K562 (cell line): ENCODE results near the gene USP20. TPM values are rescaled to one million over a fixed set of nuclear protein-coding genes. Genes with fewer than 3 reads are reported as not detected.
A peak's percentile ranks its signal among the peaks of the same experiment; 100 is the strongest.

Experiments used
- BACH1 ChIP-seq: fragments of 200-800 bp; sonication (Bioruptor generic); IDR thresholded peaks from 2 replicates; pipeline ENCODE4 v1.6.1; 2016; ENCODE audit warnings: missing genetic modification characterization, missing compliant biosample characterization
- BCOR ChIP-seq: fragments of 450-650 bp; IDR thresholded peaks from 2 replicates; pipeline ENCODE4 v1.6.1; 2016
- BRCA1 ChIP-seq, 2 experiments: fragments of 450-650 bp in 1 of 2; sonication (generic) in 1 of 2; formaldehyde crosslinking in 1 of 2; IDR thresholded peaks; 2 replicates each; pipeline versions ENCODE4 v1.5.0 to v1.6.1; 2017 to 2020; ENCODE audit warnings: mild to moderate bottlenecking in 1 of 2, missing genetic modification reagents in 1 of 2
- EGR1 ChIP-seq: fragments of 450-650 bp; conservative IDR thresholded peaks from 2 replicates; pipeline ENCODE4 v1.6.1; 2017; ENCODE audit warnings: mild to moderate bottlenecking
- MAFF ChIP-seq: IDR thresholded peaks from 2 replicates; pipeline ENCODE4 v1.6.1; 2012; ENCODE audit warnings: low read length, improper control_type of control experiment
- NCOA2 ChIP-seq, 2 experiments: fragments of 450-650 bp; IDR thresholded peaks; 2 replicates each; pipeline ENCODE4 v1.6.1; 2018; ENCODE audit warnings: mild to moderate bottlenecking in 2 of 2, moderate library complexity in 1 of 2; ENCODE audit not compliant: partially characterized antibody in 2 of 2
- RBM15 ChIP-seq: fragments of 200-400 bp; formaldehyde crosslinking; IDR thresholded peaks from 2 replicates; pipeline ENCODE4 v1.6.1; 2018; ENCODE audit warnings: mild to moderate bottlenecking, low read length, moderate library complexity; ENCODE audit not compliant: insufficient read depth
- RFX1 ChIP-seq: fragments of 450-650 bp; IDR thresholded peaks from 2 replicates; pipeline ENCODE4 v1.6.1; 2016; ENCODE audit warnings: mild to moderate bottlenecking, moderate library complexity
- RUNX1 ChIP-seq: sonication (generic); IDR thresholded peaks from 2 replicates; pipeline ENCODE4 v1.6.1; 2016; ENCODE audit warnings: antibody characterized with exemption, low read depth
- SMAD4 ChIP-seq: fragments of 250-450 bp; sonication (Bioruptor Pico); conservative IDR thresholded peaks from 2 replicates; pipeline ENCODE4 v1.8.0; 2021; ENCODE audit warnings: inconsistent platforms, mild to moderate bottlenecking, moderate library complexity
- TFAM ChIP-seq: fragments of 250-450 bp; sonication (Bioruptor Pico); conservative IDR thresholded peaks from 2 replicates; pipeline ENCODE4 v1.5.0; 2021; ENCODE audit warnings: mild to moderate bottlenecking, moderate library complexity
- ZBTB5 ChIP-seq: fragments of 450-650 bp; IDR thresholded peaks from 2 replicates; pipeline ENCODE4 v1.6.1; 2017; ENCODE audit warnings: antibody characterized with exemption
- ZNF175 ChIP-seq: fragments of 200-800 bp; sonication (Bioruptor generic); IDR thresholded peaks from 2 replicates; pipeline ENCODE4 v1.6.1; 2016; ENCODE audit warnings: low read depth, mild to moderate bottlenecking, missing genetic modification characterization, missing compliant biosample characterization
- ZNF668 ChIP-seq: fragments of 250-450 bp; sonication (Bioruptor Pico); IDR thresholded peaks from 2 replicates; pipeline ENCODE4 v1.8.0; 2022; ENCODE audit warnings: mild to moderate bottlenecking, inconsistent platforms
- ZNF695 ChIP-seq: fragments of 450-650 bp; formaldehyde crosslinking; IDR thresholded peaks from 2 replicates; pipeline ENCODE4 v1.4.0; 2020; ENCODE audit warnings: mild to moderate bottlenecking, moderate library complexity
- polyA plus RNA-seq, 8 experiments: library from polyadenylated mRNA; depleted of rRNA in 4 of 8; stranded (reverse) in 5 of 8; unstranded in 3 of 8; fragments of >200 nt; fragmentation: Nextera tagmentation in 2 of 8; fragmentation: Illumina TruSeq in 1 of 8; extraction: Ambion mirVana in 2 of 8; extraction: Trizol in 1 of 8; gene quantifications; 2 replicates each; pipeline versions ENCODE4 v1.2.1 to v1.2.3, GENCODE V29; 2011 to 2014; ENCODE audit warnings: inconsistent platforms in 1 of 8, missing spikeins in 1 of 8
- total RNA-seq, 7 experiments: library from RNA; depleted of rRNA in 6 of 7; stranded (reverse); fragments of >200 nt in 6 of 7; fragmentation: Illumina TruSeq in 2 of 7; extraction: Trizol in 2 of 7; gene quantifications; 2 replicates each; pipeline versions ENCODE4 v1.2.1 to v1.2.3, GENCODE V29; 2011 to 2021; ENCODE audit warnings: low replicate concordance in 1 of 7
- TF ChIP-seq, protein P1 (sequence below): sonication (generic); formaldehyde crosslinking; IDR thresholded peaks from 2 replicates; pipeline ENCODE4 v1.8.0; 2022; ENCODE audit warnings: mild to moderate bottlenecking, missing genetic modification reagents
- TF ChIP-seq, protein P2 (sequence below): fragments of 450-650 bp; formaldehyde crosslinking; IDR thresholded peaks from 2 replicates; pipeline ENCODE4 v1.4.0; 2022; ENCODE audit warnings: missing genetic modification characterization
- TF ChIP-seq, protein P3 (sequence below): fragments of 250-450 bp; sonication (Bioruptor Pico); IDR thresholded peaks from 2 replicates; pipeline ENCODE4 v1.8.0; 2022; ENCODE audit warnings: moderate library complexity, mild to moderate bottlenecking, inconsistent platforms
- TF ChIP-seq, protein P4 (sequence below): fragments of 250-450 bp; sonication (Bioruptor Pico); IDR thresholded peaks from 2 replicates; pipeline ENCODE4 v1.4.0; 2020; ENCODE audit warnings: mild to moderate bottlenecking, moderate library complexity

Gene USP20
- total and polyA plus RNA-seq, 9 of the 15 experiments (the other 6 are each of a cell fraction or from before 2014, with no cell fraction given) = 1.9 to 136 (median 49.1) TPM

DNA sequence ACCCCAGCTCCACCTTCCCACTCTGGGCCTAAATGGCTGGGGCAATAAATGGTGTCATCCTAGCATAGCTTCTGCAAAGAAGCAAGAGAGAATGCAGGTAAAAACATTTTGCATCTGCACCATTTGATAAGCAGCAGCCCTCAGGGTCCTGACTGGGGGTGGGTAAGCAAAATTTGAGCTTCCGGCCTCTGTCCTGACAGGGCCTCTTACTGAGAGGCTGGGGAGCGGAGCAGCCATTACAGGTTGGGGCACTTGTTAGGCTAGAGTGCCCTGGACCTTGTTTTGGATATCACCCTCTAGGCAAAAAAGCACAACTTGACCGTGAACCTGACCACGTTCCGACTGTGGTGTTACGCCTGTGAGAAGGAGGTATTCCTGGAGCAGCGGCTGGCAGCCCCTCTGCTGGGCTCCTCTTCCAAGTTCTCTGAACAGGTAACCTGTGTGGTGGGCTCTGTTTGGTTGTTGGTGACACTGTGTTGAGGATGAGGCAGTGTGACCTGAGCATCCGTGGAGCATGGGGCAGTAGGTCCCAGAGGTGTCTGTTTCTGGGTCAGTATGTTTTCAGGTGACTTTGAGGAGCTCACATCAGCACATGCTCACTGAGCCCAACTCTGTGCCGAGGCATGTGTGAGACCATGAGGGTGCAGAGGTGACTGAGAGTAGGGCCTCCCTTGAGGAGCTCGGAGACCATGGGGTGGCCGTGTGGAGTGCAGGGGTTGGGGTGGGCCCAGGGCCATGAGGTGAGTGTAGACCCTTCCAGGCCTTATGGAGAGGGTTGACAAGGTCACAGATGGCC, 23.1 kb downstream of the USP20 start (continued):
- TF ChIP-seq ZNF668 (no peak), EGR1 (no peak), MAFF (no peak), ZNF175 (no peak), BCOR (no peak), RBM15 (no peak), RFX1 (no peak), RUNX1 (no peak), NCOA2 (IDR thresholded peaks at IDR 0.05; ENCODE audit: partially characterized antibody in 2 of 2) (no peak), ZNF695 (CRISPR knock-in tag) (no peak), SMAD4 (CRISPR knock-in tag) (peak; percentile 48; the same call in 1 of the 2 replicates), ZBTB5 (no peak; the same call in 1 of the 2 replicates), TFAM (CRISPR knock-in tag) (no peak), BACH1 (tag) (no peak), BRCA1 (IDR thresholded peaks at IDR 0.05) (no peak), BRCA1 (CRISPR knock-in tag; IDR thresholded peaks at IDR 0.05) (no peak)
- TF ChIP-seq, protein P1, sequence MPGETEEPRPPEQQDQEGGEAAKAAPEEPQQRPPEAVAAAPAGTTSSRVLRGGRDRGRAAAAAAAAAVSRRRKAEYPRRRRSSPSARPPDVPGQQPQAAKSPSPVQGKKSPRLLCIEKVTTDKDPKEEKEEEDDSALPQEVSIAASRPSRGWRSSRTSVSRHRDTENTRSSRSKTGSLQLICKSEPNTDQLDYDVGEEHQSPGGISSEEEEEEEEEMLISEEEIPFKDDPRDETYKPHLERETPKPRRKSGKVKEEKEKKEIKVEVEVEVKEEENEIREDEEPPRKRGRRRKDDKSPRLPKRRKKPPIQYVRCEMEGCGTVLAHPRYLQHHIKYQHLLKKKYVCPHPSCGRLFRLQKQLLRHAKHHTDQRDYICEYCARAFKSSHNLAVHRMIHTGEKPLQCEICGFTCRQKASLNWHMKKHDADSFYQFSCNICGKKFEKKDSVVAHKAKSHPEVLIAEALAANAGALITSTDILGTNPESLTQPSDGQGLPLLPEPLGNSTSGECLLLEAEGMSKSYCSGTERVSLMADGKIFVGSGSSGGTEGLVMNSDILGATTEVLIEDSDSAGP (CRISPR knock-in tag) = no peak
- TF ChIP-seq, protein P2, sequence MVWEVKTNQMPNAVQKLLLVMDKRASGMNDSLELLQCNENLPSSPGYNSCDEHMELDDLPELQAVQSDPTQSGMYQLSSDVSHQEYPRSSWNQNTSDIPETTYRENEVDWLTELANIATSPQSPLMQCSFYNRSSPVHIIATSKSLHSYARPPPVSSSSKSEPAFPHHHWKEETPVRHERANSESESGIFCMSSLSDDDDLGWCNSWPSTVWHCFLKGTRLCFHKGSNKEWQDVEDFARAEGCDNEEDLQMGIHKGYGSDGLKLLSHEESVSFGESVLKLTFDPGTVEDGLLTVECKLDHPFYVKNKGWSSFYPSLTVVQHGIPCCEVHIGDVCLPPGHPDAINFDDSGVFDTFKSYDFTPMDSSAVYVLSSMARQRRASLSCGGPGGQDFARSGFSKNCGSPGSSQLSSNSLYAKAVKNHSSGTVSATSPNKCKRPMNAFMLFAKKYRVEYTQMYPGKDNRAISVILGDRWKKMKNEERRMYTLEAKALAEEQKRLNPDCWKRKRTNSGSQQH = no peak
- TF ChIP-seq, protein P3, sequence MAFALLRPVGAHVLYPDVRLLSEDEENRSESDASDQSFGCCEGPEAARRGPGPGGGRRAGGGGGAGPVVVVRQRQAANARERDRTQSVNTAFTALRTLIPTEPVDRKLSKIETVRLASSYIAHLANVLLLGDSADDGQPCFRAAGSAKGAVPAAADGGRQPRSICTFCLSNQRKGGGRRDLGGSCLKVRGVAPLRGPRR (CRISPR knock-in tag) = 0 out of 2 replicates have a peak, but pooled peaks have one; percentile 46
- TF ChIP-seq, protein P4, sequence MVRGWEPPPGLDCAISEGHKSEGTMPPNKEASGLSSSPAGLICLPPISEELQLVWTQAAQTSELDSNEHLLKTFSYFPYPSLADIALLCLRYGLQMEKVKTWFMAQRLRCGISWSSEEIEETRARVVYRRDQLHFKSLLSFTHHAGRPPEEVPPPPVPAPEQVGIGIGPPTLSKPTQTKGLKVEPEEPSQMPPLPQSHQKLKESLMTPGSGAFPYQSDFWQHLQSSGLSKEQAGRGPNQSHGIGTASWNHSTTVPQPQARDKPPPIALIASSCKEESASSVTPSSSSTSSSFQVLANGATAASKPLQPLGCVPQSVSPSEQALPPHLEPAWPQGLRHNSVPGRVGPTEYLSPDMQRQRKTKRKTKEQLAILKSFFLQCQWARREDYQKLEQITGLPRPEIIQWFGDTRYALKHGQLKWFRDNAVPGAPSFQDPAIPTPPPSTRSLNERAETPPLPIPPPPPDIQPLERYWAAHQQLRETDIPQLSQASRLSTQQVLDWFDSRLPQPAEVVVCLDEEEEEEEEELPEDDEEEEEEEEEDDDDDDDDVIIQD (CRISPR knock-in tag) = 0 out of 2 replicates have a peak, but pooled peaks have one; percentile 53
